VCaP (cell line): ENCODE measurements around the gene C3.

ENCODE experiments used
- H3K27ac ChIP-seq: fragments of 450-650 bp; 2 replicates; pipeline ENCODE4 v1.5.1; 2017
- TF ChIP-seq, protein P1 (sequence below): fragments of 450-650 bp; conservative IDR thresholded peaks from 2 replicates; pipeline ENCODE4 v1.5.1; 2017; ENCODE audit warnings: mild to moderate bottlenecking, moderate library complexity

The C3 gene

DNA sequence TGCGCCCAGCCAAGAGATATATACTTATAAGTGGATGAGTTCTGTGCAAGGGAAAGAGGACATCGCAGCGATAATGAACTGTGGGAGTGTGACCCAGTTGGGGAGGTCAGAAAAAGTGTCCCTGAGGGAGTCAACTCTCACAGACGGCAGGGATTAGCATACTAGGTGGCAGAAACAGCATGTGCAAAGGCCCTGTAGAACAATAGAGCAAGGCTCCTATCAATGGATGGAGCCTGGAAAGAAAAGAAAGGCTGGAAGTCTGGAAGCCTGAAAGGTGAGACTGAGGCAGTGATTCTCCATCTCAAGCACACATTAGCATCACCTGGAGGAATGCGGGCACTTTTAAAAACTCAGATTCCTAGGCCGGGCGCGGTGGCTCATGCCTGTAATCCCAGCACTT is 29.1 kb downstream of the C3 start:
- TF ChIP-seq, protein P1, sequence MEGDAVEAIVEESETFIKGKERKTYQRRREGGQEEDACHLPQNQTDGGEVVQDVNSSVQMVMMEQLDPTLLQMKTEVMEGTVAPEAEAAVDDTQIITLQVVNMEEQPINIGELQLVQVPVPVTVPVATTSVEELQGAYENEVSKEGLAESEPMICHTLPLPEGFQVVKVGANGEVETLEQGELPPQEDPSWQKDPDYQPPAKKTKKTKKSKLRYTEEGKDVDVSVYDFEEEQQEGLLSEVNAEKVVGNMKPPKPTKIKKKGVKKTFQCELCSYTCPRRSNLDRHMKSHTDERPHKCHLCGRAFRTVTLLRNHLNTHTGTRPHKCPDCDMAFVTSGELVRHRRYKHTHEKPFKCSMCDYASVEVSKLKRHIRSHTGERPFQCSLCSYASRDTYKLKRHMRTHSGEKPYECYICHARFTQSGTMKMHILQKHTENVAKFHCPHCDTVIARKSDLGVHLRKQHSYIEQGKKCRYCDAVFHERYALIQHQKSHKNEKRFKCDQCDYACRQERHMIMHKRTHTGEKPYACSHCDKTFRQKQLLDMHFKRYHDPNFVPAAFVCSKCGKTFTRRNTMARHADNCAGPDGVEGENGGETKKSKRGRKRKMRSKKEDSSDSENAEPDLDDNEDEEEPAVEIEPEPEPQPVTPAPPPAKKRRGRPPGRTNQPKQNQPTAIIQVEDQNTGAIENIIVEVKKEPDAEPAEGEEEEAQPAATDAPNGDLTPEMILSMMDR: no peak
- no peak overlapping the region for H3K27ac ChIP-seq

DNA sequence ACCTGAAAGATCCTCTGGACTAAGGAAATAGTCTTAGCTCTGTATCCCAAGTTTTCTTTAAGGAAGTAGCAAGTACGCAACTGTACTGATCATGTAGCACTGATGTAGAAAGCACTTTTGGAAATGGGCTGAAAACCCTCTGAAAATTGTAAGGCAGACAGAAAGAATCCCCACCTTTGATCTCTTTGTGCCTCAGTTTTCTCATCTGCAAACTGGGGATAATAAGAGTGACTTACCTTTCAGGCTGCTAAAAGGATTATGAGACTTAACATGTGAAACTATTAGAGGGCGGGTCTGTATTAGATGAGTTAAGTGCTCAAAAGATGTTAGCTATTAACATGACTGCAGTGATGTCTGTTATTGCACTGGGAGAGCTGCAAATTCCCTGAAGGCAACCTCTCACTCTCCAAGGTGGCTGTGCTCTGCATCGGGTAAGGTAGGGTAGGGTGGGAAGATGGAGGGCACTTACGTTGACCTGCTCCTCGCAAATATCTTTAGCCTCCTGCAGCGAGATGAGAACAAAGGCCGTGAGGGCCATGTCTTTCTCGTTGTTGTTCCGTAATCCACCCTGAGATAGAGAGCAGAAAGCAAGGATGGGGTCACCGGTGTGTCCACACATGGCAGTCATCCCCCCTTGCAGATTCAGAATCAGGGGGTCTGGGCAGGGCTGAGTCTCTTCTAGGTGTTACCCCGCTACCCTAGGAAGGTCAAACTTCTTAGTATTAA is 30.1 kb downstream of the C3 start:
- H3K27ac ChIP-seq: no peak overlapping the region
- TF ChIP-seq, protein P1: no peak

DNA sequence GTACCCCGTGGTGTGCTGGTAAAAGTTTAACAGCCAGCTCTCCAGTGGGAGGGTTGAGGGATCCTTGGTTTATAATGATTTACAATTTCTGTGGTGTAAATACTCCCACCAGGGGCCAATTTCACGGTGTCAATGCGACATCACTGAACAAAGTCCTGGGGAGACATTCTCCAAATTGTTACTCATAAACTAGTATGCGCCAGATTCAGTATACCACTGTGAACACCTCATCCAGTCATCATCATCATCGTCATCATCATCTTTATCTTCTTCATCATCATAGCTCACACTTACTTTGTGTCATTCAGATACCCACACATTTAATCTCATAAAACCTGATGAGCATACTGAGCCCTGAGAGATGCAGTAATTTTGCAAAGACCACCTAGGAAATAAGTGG is 33.3 kb downstream of the C3 start:
- no peak overlapping the region for H3K27ac ChIP-seq
- TF ChIP-seq, protein P1: no peak

DNA sequence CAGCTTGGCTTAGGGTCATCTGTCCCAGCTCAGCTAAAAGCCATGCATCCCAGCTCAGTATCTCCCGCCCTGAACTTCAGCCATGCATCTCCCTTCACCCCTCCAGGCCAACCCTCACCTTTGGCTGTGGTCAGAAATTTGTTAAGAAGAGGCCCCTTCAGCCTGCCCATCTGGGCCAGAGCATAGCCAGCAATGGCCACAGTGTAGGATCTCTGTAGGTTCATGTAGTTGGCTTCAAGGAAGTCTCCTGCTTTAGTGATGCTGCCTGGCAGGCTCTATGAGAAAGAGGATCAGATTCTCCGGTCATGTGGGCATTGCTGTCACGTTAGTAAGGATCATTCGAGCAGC is 33.8 kb downstream of the C3 start:
- TF ChIP-seq, protein P1: no peak
- H3K27ac ChIP-seq: no peak overlapping the region

DNA sequence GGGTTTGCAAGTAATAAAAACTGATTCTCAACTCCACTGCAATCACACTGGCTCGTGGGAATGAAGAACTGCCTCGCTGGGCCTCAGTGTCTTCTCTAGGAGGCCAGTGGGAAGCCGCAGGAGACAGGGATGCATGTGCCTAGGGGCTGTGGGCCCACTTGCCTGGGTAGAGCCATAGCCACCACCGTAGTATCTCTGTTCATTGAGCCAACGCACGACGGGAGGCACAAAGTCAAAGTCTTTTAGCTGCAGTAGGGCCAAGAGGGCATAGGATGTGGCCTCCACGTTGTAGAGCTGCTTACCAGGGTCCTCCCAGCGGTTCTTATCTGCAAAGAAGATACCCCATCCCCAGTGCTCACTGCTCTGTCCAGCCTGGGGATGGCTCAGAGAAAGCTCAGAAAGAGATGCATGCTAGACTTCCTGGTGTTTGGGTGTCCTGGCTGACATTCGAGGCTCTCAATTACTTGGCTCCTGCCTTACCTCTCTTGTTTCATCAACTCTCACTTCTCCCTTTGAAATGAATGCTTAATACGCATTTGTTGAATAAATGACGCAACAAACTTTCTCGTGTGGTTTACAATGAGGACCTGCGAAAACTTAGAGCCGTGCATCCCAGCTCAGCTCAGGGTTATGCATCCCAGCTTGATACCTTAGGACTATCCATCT is 34.4 kb downstream of the C3 start:
- TF ChIP-seq, protein P1: no peak
- H3K27ac ChIP-seq: no peak overlapping the region

DNA sequence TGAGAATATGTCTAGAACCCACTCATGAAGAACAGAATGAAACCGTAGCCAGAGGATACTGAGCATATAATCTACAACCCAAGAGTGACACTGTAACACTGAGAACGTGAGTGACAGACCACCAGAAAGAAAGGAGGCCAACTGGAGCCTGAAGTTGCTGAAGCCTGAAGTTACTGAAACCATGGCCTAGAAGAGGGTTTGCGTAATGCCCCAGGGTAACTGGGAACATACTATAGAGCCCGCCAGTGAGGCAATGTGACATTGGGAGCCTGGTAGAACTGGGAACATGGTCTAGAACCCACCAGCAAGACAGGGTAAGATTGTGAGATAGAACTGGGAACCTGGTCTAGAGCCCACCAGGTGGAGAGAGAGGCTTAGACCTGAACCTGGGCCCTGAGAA is 35.0 kb downstream of the C3 start:
- TF ChIP-seq, protein P1: no peak
- H3K27ac ChIP-seq: no peak overlapping the region

DNA sequence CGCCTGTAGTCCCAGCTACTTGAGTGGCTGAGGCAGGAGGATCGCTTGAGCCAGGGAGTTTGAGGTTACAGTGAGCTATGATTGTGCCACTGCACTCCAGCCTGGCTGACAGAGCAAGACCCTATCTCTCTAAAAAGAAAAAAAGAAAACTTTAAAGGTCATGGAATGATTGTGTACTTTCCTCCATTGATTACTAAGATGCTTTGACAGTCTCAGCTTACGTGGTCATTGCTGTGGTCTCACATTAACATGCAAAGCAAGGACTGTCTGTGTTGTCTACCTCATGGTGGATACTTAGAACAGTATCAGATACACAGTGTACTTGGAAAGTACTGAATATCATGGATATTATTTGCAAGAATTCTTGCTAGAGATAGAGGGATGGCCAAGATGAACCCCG is 36.5 kb downstream of the C3 start:
- H3K27ac ChIP-seq: no peak overlapping the region
- TF ChIP-seq, protein P1: no peak
